ENCODE measurements around the gene SGO1.

SGO1 gene

DNA sequence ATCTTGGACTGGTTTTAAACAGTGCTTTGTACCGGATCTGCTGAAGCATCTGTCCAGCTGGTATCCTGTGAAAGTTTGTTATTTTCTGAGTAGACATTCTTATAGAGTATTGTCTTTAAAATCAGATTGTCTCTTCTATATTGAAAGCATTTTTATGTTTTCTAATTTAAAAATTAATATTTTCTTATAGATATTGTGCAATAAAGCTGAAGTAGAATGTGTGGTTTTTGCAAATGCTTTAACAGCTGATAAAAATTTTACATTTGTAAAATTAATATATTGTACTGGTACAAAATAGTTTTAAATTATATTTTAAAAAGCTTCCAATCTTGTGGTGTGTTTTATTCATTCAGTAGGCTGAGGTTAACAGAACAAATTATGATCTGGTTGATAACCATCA lies 31.9 kb downstream of the SGO1 start:
- no peak for DNase-seq

DNA sequence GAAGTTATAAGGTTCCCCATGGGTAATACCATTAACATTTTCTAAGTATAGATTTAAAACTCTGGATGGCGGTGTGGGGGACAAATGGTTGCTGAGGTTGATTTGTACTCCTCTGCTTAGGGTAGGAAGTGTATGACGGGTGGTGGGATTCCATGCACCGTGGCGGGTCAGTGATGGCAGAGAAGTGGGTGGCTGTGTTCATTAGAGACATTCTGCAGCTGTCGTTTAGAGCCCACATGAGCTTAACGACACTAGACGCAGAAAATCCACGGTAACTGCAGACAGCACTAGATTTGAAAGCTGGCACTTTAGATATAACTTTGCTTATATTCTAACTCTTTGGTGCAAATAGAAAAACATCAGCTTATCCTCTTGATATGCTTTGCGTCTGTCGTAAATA lies 37.5 kb downstream of the SGO1 start:
- DNase-seq: no peak

DNA sequence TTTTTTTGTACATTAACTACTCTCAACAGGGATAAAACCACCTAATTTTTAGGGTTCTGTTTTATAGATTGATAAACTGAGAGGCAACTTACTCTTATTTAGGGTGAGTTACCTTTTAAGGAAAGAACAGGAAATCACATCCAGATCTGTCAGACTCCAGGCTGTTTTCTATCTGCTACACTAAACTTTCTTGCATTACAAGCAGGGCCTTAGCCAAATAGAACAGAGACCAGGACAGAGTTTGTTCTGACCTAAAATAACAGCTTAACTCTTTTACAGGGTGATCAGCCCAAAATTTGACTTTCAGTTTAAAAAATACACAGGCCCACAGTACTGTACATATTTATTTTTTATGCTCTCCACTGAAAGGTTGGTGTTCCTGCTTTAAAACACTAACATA lies 38.6 kb downstream of the SGO1 start:
- no peak for DNase-seq

DNA sequence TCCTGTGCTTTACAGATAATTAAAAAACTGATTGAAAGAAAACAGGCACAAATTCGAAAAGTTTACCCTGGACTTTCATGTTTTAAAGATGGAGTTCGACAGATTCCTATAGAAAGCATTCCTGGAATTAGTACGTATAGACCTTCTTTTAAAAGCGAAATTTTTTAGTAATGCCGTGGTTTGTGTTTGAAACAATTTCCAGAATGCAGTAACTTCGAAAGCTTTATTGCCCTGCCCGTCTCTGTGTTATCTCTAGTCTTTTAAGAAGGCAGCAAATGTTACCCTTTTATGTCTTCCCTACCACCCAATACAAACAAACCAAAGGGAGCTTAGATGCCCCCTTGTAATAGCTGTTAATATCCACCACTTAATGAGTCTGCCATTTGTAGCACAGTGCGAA lies 39.7 kb downstream of the SGO1 start:
- DNase-seq: no peak

DNA sequence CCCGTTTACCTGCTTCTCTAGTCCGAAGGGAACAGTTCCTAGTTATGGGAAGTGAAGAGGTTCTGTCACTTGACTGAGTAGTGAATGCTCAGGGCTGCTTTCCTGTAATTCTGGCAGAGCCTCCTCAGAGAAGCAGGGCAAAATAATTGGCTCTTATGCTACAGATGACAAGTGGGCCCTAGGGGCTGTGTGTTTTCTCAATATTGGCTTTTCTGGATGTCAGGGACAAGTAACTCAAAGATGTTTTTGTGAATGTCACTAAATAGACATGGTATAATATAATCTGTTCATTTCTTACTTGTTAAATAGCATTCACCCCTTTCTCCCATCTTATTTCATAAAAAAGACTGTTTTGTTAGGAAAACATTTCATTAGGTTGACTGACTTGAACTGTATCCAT lies 40.1 kb downstream of the SGO1 start:
- DNase-seq: no peak

DNA sequence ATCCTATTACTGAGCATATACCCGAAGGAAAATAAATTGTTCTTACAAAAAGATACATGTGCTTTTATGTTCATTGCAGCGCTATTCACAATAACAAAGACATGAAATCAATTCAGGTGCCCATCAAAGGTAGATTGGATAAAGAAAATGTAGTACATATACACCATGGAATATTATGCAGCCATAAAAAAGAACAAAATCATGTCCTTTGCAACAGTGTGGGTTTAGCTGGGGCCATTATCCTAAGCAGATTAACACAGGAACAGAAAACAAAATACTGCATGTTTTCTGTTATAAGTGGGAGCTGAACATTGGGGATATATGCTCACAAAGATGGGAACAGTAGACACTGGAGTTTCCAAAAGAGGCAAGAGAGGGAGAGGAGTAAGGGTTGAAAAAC lies 42.5 kb downstream of the SGO1 start:
- DNase-seq: no peak

DNA sequence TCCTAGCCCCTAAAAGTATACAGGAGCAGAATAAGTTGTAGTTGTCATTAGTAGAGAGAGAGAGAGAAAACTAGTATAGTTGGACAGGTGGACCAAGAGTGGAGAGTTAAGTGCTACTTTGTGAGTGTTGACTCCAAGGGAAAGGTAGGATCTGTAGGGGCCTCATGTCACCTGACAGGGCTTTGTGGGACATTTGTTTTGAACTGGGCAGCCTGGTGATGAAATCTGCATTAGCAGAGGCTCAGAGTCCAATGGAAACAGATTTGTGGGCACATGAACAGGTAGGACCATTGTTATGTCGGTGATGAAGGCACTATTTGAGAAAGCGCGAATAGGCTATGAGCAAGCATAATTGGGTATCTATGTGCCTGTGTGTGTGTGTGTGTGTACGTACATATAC lies 43.5 kb downstream of the SGO1 start:
- no peak for DNase-seq

DNA sequence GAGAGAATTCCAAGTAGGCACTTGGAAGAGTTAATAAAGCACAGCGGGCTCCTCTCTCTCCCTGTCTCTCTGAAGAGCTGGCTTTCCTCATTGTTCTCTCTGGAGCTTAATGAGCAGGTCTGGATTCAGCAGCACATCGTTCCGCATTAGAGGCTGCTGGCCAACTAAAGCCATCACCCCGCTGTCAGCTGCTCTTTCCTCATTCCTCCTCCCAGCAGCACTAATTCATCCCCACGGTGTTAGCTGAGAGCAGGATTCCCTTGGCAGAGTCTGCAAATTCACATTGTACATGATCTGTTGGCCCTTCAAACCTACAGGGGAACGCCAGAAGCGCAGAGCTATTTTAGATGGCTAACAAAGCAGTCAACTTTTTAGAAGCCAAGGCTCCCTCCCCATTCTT lies 44.2 kb downstream of the SGO1 start:
- no peak for DNase-seq

DNA sequence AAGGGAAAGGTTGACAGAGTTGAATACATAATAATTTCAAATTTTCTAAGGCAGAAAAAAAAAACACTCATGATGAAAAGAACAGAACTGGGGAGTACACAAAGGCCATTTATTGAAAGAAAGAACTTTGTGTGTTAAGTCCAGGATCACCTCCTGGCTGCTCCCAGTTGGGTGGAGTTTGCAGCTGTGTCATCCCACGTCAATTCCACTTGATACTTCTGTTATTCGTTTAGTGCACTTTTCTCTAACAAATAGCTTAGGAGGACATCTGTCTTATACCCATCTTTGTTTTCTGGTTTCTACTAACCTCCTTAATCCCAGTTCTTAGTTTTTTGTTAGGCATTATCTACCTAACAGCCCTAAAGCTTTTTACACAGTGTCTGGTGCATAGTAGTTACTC lies 44.7 kb downstream of the SGO1 start:
- DNase-seq: no peak

DNA sequence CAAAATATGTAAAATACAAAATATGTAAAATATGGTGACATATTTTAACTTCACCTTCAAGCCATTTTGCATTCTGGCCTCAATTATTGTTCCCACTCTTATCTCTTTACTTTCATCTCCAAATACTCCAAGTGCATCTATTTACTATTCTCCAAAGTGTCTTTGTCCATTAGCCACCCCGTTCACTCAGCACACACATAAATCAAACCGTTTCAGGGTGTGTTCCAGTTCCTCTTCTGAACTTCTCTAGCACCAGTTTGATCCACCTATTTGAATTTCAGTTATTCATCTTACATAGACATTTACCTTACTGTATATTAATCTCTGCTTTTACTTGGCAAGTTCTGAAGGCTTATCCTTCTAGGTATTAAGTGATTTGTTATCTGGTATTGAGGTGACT lies 45.1 kb downstream of the SGO1 start:
- DNase-seq: no peak

DNA sequence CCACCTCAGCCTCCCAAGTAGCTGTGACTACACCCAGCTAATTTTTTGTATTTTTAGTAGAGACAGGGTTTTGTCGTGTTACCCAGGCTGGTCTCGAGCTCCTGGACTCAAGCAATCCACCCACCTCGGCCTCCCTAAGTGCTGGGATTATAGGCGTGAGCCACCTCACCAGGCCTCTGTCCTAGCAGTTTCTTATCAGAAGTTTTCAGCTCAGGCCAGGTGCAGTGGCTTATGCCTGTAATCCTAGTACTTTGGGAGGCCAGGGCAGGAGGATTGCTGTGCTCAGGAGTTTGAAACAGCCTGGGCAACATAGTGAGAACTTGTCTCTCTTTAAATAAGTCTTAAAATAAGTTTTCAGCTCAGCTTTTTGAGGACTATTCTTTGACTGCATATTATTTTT lies 48.4 kb downstream of the SGO1 start:
- DNase-seq: no peak

DNA sequence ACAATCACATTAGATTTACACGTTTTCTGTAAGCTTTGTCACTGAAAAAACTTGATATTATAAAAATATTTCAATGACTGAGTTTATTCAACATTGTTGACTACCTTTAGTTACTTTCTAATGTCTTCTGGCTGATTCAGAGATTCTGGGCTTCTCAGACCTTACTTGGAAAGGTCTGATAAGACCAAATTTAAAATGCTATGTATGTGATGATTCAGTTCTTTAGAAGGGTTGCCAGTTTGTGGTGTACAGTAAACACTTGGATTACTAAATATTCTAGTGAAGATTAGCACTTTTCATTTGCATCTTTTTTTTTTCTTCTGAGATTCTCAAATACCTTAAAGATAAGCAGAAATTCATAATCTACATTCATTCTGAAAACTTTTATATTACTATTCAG lies 49.8 kb downstream of the SGO1 start:
- DNase-seq: no peak

DNA sequence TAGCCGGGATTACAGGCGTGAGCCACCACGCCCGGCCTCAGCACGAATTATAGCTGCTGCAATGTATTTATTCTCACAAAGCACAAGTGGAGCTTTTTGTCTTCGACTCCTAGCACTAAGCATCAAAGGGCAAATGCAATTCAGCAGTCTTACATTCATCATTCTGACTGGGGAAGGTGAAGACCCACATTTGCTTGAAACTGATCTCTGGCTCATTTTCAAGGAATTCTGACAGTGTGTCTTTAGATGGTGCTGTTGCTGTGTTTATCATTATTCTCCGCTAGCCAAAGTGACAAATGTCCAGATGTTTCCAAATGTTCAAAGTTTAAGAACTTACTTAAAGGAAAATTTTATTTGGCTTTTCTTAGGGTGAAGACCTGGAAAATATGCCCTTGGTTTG lies 55.9 kb downstream of the SGO1 start:
- no peak for DNase-seq

DNA sequence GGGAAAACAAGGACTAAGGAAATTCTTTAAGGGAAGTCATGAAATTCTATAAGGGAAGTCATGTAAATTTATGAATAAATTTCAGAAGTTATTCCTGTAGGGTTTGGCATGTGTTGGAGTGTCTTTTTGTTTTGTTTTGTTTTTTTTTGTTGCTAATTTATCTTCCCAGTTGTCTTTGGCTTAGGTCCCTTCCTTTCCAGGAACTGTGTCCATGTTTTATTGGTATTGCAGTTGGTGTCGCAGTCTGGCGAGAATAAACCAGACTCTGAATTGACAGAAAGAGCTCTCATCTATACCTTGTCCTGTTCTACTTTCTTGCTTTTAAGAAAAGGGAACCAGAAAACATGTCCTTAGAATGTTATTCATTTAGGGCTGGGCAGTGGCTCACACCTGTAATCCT lies 57.6 kb downstream of the SGO1 start:
- DNase-seq: no peak

DNA sequence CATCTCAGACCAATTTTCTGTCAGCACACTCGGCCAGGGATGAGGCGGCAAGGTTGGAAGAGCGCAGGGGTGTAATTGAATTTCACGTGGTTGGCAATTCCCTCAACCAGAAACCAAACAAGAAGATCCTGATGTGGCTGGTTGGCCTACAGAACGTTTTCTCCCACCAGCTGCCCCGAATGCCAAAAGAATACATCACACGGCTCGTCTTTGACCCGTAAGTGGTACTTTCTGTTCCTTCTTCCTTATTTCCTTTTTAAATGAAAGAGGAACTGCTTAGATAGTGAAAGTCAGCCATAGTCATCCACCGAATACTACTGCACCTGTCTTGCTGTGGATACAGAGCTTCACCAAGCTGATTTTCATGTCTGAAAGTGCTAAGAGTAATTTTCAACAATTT lies 60.1 kb downstream of the SGO1 start:
- no peak for DNase-seq

DNA sequence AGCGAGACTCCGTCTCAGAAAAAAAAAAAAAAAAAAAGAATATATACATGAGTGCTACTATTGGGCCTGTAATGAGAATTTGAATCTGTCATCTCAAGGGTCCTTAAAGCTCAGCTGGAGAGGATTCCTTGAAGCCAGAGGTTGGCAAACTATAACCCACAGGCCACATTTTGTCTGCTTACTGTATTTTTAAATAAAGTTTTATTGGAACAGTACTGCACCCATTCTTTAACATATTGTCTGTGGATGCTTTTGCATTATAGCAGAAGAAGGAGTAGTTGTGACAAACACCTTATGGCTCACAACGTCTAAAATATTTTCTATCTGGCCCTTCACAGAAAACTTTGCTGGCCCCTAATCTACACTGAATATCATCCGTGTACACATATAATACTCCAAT lies 60.7 kb downstream of the SGO1 start:
- no peak for DNase-seq

DNA sequence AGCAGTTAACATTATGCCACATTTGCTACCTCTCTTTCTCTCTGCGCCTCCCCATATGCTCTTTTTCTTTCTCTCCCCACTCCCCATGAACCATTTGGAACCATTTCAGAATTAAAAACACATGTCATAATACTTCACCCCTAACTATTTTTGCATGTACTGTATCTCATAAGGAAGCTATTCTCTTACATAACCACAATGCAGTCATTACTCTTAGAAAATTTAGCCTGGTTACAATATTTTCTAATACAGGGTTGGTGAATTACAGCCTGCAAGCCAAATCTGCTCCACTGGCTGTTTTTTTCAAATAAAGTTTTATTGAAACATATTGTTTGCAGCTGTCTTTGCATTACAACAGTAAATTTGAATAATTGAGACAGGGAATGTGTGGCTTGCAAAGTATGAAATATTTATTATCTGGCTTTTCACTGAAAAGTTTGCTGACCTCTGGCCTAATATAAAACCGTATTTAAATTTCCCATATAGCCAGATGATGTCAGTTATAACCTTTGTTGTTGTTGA lies 62.8 kb downstream of the SGO1 start:
- no peak for DNase-seq

DNA sequence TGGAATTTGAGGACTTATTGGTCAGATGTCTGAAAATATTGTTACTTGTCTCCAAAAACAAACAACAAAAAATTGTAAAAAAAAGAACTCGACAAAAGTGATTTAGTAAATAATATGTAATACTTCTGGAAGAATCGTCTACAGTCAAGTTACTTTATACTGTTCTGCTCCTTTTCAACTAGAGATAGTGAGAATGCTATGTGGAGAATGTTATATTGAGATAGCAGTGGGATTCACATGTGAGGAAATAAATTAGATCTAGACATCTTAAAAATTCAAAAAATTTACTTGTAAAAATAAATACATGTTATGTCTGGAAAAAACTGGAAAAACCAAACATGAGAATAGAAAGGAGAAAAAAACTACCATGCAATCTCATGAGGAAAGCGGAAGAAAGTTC lies 64.9 kb downstream of the SGO1 start:
- DNase-seq: no peak

Data from stimulated activated CD4-positive, alpha-beta T cell treated with anti-CD3 and anti-CD28 coated beads, Interleukin-15, amount 100 ng/mL, for 24 hours (primary cell).